GM19238 (cell line): Measurements from ENCODE around the gene FAM98A.
A peak's percentile ranks its signal among the peaks of the same experiment; 100 is the strongest.

Experiments
- DNase-seq: peaks from one replicate; pipeline ENCODE4 v3.0.0; 2011; ENCODE audit warnings: low spot score; ENCODE audit not compliant: insufficient read length

FAM98A gene

DNA sequence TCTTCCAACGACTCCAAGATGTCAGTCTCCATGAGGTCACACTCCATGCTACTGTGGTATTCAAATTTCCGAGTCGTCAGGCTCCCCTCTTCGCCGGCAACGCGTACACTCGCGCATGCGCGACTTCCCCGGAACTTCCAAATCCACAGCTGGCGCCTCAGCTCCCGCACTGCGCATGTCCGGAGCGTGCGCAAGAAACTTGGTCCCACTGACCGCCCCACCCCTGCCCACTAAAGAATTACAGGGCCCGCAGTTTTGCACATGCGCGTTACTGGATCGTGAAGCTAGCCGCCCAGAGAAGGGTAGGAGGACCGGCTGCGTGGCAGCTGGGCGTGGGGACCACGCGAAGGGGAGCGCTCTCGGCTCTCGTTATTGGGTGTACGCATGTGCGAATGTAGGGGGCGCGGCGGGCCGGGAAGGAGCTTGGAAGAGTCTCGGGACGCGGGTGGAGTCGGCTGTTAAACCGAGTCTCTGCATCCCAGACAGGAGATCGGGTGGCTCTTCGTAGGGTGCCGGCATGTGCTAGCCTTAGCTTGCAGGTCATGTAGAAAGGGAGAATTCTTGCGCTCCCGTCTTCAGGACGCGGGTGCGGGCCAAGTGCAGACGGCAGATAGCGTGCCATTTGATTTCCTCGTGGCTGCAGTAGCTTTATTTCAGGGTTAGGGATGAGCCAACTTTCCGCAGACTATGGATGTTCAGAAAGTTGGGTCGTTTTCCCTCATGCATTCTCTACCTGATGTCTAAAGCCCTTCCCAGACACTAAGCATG is at the start of gene FAM98A:
FAM98A (minus strand) TSS at position 125 of the 768 bp plus-strand sequence; CDS start at position 47, 78 bp downstream.
- DNase-seq, result peak; percentile 82

DNA sequence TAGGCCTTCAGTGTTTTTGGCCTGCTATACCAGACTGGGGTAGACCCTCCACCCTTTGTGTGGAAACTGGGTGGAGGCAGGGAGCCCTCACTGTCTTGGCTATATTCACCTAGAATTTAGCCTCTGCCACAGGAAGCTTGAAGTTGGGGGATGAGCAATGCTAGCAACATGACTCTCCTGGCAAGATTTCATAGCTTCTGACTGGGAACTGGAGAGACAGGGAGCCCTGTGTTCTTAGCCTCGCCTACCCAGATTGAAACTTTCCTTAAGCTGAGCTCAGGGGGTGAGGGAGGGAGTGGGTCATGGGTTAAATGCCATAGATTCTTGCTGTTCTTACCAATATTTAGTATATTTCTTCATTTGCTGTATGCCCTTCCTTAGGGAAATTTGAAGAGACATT is 46.8 kb upstream of the FAM98A start:
- DNase-seq, result no peak

DNA sequence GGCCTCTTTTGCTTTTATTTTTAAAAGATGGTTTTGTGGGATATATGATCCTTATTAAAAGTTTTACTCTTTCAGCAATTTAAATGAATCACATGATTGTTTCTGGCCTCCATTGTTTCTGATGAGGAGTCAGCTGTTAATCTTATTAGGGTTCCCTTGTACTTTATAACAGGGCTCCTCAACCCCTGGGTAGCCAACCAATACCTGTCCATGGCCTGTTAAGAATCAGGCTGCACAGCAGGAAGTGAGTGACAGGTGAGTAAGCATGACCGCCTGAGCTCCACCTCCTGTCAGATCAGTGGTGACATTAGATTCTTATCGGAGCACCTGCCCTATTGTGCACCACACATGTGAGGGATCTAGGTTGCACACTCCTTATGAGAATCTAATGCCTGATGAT is 45.1 kb upstream of the FAM98A start:
- no peak for DNase-seq

DNA sequence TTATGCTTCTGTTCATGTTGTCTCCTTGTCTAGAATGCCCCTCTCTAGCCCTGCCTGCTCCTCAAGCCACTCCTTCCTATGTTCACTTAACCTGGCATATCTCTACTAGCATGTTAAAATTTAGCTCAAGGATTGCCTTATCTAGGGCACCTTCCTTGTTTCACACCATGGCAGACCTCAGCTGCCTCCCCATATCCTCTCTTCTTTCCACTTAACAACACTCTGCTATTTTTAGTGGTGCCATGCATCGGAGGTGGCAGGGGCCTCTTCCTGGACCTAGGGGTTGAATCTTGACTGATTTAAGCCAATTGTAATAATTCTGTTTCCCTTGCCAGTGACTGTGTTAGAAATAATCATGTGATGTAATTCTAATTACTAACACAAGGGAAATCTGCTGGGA is 36.9 kb upstream of the FAM98A start:
- no peak for DNase-seq

DNA sequence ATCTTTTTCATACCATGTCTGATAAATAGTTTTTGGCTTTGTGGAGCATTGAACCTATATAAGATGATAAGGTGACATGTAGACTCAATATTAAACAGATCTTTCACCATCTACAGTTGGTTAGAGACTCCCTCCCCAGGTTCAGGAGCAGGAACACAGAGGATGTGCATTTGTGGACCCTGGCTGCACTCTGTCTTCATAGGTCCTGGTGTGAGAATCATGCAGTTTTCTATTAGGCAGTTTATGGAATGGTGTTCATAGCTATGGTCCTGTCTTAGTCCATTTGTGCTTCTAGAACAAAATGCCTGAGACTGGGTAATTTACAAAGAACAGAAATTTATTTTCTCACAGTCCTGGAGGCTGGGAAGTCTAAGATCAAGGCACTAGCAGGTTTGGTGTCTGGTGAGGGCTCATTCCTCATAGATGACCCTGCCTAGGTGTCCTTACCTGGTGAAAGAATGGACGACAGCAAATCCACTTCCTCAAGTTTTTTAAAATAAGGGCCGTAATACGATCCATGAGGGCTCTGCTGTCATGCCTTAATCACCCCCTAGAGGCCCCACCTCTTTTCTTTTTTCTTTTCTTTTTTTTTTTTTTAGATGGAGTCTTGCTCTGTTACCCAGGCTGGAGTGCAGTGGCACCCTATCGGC is 35.3 kb upstream of the FAM98A start:
- DNase-seq, result no peak

DNA sequence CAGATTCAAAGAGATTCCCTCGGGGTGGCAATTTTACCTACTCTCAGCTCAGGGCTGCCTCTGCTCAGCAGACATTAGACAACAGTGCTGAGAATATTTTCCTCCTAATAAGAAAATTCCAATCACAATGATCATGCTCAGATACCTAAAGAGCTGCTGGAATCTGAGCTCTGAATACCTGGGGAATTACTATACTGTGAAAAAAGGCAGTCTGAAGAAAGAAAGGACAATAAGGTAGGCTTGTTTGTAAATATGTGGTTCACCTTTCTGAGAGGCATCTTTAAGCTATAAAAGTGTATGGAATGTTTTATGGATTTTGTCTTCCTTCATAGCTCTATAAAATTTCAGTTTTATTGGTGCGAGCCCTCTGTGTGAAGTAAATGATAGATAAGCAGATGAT is 34.2 kb upstream of the FAM98A start:
- DNase-seq, result no peak

DNA sequence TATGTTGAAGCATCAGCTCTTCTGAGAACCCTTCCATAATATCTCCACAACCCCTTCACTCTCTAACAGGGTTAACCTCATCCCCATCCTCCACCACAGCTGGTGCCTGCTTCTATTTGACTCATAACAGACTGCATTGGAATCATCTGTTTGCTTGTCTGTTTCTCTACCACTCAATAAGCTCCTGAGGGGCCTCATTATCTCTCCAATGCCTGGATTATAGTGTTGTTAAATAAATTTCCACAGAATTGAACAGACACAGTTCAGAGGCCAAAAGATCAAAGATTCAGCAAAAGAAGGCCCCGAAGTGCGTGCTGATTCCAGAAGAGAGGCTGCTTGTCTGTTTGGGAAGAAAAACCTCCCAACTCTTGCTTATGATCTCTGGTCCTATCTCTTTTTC is 33.7 kb upstream of the FAM98A start:
- no peak for DNase-seq

DNA sequence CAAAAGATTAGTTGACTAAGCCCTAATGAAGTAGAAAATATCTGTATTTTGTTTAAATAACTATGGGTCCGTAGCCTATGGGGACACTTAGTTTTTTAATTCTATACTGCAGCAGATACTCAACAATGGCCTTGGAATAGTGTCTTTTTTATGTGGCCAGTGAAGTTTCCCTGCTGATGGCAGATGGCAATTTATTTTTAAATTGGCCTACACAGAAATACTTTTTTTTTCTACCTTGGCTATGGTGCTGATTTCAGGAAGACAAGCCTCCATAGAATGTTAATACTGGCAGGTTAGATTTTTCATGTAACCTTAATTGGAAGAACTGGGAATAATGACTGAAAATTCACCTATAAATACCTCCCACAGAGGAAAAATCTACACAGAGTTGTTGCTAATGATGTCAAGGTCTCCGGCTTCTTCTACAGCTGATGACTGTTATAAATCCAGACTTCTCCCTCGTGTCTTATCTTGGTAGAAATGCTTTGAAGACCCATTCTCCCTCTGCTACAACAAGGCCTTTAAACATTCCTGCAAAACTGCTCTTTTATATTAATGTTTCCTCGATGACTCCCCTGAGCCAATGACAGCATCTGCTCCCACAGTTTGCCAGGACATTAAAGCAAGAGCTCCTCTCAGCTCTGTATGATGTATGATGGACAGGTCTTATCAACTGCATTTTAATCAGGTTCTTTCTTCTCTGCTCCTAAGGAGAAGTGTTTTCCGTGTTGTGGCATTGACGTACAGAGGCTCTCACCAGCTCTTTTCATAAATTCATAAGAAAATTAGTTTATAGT is 29.1 kb upstream of the FAM98A start:
- DNase-seq, result no peak

DNA sequence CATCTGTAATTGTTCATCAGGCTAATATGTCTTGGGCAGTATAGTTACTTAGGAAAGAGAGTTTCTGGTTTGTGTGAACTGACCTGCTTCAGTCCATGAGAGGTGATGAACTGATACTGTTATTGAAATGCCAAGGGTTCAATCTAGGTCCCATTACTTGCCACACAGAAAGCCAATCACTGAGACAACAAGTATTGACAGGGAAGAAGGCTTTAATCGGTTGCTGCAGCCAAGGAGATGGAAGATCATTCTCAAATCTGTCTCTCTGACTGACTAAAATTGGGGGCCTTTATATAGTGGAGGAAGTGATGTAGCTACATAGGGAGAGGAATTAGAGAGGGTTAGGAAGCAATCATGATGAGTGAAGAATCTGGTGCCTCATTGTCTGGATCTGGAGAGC is 19.9 kb upstream of the FAM98A start:
- DNase-seq, result no peak

DNA sequence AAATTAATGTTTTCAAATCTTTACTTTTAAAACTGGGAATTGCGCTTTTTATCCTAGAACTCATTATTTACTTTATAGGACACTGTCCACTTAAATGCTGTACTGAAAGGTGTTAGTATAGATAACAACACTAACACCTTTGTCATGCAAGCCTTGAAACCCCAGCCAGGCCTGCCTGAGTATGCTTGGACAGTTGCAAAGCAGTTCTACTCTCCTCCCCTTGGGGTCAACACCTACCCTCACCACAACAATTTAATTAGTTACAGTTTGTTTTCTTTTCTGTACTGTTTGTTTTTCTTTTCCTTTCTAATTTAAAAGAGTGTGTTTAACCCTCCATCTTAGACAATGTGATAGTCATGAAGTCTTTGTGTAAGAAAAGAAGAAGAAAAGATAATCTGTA is 18.9 kb upstream of the FAM98A start:
- DNase-seq, result no peak

DNA sequence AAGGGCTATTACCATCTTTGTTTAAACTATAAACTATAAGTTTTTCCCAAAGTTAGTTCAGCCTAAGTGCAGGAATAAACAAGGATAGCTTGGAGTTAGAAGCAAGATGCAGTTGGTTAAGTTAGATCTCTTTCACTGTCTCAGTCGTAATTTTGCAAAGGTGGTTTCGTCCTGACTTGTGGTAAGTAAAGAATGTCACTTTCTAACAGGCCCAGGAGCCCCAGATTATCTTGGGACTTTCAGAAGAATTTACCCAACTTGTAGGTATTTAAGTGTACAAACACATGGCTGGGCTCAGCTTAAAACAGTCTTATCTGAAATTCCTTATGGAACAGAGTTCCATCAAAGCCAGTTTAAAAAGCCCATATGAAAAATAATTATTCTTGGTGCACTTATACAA is 18.3 kb upstream of the FAM98A start:
- DNase-seq, result no peak

DNA sequence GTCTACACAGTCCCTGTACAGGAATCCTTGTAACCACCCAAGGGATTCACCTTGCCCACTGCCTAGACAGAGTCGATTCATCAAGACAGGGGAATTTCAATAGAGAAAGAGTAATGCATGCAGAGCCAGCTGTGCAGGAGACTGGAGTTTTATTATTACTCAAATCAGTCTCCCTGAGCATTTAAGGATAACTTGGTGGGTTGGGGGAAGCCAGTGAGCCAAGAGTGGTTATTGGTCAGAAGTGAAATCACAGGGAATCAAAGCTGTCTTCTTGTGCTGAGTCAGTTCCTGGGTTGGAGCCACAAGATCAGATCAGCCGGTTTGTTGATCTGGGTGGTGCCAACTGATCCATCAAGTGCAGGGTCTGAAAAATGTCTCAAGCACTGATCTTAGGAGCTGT is 17.8 kb upstream of the FAM98A start:
- DNase-seq, result no peak

DNA sequence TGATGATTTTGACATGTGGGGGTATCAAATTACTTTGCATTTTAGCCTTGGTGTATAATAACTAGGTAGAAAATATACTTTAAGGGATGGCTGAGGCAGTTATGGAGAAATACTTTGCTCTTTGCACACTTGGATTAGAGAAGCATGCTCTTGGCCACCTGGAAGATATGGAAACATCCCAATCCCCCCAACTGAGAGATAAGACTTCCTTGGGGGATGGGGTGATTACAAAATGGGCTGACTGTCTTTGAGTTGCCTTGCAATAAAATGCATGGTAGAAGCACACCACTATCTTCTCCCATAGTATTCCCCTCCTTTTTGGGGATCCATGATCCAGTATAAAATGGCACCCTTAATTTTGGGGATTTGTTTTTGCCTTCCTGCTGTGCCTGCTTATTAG is 15.1 kb upstream of the FAM98A start:
- DNase-seq, result no peak

DNA sequence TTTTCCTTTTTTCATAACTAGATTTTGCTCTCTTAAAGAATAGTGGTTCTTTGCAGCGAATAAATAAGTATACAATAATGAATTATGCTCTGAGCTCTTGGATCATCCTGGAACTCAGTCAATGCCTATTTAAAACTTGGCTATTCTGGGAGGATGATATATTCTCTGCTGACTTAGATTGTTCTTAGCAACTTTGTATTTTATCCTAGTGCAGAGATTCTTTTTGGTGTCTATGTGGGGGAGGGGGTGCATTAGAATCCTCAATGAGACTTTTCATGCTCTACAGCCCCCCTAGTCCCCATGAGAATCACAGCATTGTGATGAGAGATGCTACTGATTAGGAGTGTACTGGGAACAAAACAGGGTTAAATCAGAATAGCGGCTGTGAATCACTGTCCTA is 8.8 kb upstream of the FAM98A start:
- DNase-seq, result no peak

DNA sequence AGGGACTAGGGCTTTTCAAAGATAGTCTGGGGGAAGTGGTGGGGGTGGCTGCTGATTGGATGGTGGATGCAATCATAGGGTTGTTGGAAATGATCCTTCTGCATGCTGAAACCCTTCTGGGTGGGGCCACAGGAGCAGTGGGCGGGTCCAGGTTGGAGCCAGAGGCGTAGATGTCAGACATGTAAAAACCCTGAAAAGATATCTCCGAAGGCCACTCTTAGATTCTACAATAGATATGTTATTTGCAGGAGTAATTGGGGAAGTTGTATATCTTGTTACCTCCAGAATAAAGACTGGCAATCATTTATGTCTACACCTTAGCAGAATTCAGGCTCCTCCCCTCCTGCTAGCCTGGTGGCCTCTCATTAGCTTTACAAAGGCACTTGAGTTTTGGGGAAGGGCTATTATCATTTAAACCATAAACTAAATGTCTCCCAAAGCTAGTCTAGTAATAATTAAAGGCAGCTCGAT is 8.2 kb upstream of the FAM98A start:
- DNase-seq, result no peak

DNA sequence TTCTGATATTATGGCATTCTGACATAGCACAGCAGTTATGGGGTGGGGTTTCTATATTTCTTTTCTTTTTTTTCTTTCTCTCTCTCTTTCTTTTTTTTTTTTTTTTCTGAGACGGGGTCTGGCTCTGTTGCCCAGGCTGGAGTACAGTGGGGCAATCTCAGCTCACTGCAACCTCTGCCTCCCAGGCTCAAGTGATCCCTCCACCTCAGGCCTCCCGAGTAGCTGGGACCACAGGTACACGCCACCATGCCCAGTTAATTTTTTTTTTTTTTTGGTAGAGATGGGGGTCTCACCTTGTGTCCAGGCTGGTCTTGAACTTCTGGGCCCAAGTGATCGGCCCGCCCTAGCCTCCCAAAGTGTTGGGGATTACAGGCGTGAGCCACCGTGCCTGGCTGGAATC is 7.5 kb upstream of the FAM98A start:
- DNase-seq, result no peak

DNA sequence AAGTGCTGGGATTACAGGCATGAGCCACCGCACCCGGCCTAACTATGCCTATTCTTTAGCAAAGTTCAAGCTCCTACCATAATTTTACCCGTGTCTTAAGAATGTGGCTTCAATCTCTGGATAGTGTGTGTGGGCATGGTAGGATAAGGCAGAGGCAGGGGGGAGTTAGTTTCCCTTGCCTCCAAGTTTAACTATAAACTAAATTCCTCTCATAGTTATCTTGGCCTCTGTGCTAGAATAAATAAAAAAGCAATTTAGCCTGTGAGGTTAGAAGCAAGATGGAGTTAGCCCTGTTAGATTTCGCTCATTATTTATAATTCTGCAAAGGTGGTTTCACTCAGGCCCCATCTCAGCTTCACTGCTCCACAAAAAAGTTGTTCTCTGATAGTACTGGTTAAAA is 7.0 kb upstream of the FAM98A start:
- DNase-seq, result no peak

DNA sequence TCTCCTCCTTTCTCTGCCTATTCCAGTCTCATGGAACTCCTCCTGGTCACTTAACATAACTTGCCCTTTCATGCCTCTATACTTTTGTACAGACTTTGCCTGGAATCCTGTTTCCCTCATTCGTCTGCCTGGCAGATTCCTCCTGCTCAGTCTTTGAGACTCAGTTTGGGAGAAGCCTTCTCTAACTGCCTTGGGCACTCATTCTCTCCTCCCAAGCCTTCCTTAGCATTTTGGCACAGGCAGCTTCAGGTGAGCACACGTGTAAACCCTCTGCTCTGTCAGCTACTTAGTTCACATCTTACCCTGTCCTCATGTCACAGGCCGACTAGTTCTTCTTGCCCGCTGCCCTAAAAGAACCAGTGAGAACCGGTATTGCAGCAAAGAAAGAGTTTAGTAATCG is 6.0 kb upstream of the FAM98A start:
- no peak for DNase-seq

DNA sequence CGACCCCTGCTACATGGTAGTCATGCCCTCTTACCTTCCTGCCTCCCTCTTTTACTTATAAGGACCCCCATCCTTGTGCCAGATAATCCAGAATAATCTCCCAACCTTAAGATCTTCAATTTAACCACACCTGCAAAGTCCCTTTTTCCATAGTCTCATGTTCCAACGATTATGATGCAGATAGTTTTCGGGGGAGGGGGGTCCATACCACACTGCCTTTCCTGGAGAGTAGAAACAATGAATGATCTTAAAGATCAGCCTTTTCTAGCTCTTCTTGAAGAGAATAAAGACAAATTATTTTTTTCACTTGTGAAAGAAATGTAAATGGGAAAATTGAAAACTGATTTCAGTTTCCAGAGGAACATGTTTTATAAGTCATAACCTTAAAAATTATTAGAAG is 4.3 kb upstream of the FAM98A start:
- DNase-seq, result no peak

DNA sequence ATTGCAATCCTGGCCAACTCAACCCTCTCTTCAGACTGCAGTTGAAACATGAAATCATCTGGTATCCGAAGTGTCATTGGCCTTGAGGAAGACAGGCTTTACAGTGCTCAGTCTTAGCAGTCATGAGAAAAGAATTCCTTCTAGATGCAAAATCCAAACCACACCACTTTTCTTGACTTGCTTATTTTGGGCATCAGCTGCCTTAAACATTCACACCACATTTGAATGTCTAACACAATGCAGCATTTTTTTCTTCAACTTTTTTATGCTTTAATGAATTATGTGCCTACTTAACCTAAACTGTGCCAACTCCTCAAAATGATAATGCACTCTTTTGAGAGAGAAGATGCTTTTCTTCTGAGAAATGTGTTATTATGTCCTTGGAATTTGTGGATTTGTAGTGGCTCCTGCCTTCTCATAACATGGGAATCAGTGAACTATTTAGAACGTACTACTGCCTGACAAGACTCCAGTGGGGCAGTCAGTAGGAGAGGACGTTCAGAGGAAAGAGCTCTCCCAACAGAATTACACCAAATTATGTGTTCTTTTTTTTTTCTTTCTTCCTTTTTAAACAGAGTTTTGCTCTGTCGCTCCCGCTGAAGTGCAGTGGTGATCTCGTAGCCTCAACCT is 3.2 kb upstream of the FAM98A start:
- no peak for DNase-seq

DNA sequence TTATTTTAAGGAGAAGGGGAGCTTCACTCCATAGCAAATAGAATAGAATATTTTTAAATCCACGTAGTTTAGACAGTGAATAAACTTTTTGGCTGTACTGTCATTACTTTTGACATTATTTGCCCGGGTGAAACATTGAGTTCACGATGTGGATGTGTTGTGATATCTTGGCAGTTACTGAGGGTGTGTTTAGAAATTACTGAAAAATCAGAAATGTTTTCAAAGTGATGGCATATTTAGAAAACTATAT is 769 bp upstream of the FAM98A start:
- no peak for DNase-seq

DNA sequence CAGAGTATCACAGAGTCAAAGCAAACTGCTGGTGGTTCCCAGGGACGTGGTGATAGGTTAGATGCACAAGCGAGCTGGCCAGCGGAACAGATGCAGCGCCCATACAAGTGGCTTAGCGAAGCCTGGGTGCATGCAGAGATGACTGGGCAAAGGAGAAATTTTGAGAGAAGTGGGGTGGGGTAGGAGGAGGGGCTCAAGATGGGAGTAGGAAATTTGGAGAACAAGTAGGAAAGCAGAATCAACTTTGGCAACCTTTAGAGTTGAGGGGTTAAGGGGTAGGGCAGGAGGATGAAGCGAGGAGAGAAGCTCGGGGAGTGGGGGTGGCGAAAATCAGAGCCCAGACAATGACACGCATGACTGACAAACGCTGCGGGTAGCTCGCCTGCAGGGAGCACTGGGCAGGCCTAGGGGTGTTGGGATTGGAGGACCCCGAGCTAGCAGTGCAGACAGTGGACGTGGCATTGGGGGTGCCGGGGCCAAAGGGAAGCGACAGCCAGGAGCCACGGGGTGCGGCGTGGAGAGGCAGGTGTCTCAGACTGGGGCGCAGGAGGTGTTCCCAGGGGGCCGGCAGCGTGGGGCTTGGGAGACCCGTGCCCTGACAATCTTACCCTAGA is 431 bp downstream of the FAM98A start:
- peak; percentile 10 for DNase-seq
